GM19463 (cell line): ENCODE measurements around the gene SLC12A1.

Source experiments
- ATAC-seq: cut with Tn5 transposase; IDR thresholded peaks from one replicate; pipeline ENCODE4 v1.9.1; 2021; ENCODE audit warnings: mild to moderate bottlenecking, moderate library complexity; ENCODE audit not compliant: unreplicated experiment

Gene SLC12A1

GRCh38 chr15:48345516-48345915, 139.4 kb downstream of the SLC12A1 start:
- ATAC-seq: no peak

GRCh38 chr15:48352474-48353072, 146.5 kb downstream of the SLC12A1 start:
- peak; percentile 57 for ATAC-seq
